ENCODE data around the gene FAM240B. TPM values are rescaled to one million over a fixed set of nuclear protein-coding genes. Genes with fewer than 3 reads are reported as not detected.
A peak's percentile ranks its signal among the peaks of the same experiment; 100 is the strongest.

The FAM240B gene
- total and polyA plus RNA-seq, 9 of the 15 experiments (the other 6 are each of a cell fraction or from before 2014, with no cell fraction given): not detected

GRCh38 chr9:38682713-38683112 lies 37.2 kb downstream of the FAM240B start:
- peak in 2 of 4 experiments; percentile 14 to 16 for DNase-seq (ENCODE audit: extremely low read depth in 1 of 4, low spot score in 3 of 4)
- Histone ChIP-seq H3K27me3 (ENCODE audit: control insufficient read depth in 2 of 2, insufficient read depth in 2 of 2, low read length in 2 of 2) (peaks cover 0 to 18% of the 10 kb centered on the region in 2 experiments; a peak in 2 of 5 replicates), H3K4me3 (no peak overlapping the region), H3K9me3 (replicated peaks; ENCODE audit: control insufficient read depth, insufficient read depth, low read depth, low read length) (no peaks in the 10 kb centered on the region), H3K36me3 (ENCODE audit: control insufficient read depth, insufficient read depth, low read length) (no peaks in the 10 kb centered on the region), H3K9me1 (ENCODE audit: control insufficient read depth, insufficient read depth, low read length) (no peaks in the 10 kb centered on the region), H3K4me2 (ENCODE audit: insufficient read depth, low read length) (no peak overlapping the region), H2AFZ (ENCODE audit: low read depth, low read length) (no peak overlapping the region), H3K27ac (ENCODE audit: extremely low read depth, low read depth, low read length) (no peak overlapping the region), H3K79me2 (ENCODE audit: control insufficient read depth, insufficient read depth, low read length) (no peaks in the 10 kb centered on the region), H3K4me1 (replicated peaks in 1 of 2; ENCODE audit: control insufficient read depth in 2 of 2, insufficient read depth in 2 of 2, low read length in 2 of 2) (peaks cover 5 to 6% of the 10 kb centered on the region in 2 experiments; a peak in 2 of 5 replicates), H4K20me1 (replicated peaks; ENCODE audit: control insufficient read depth, insufficient read depth, low read length) (no peaks in the 10 kb centered on the region; the same call in 1 of the 2 replicates), H3K9ac (ENCODE audit: insufficient read depth in 1 of 2, low read depth in 2 of 2, low read length in 2 of 2) (no peak overlapping the region)
- POLR2A ChIA-PET: interaction anchor here (0.6 kb wide), 2 partner anchors 42 to 57 kb away, joined by 3 read pairs; no protein-coding TSS in a partner anchor
- no peak for FAIRE-seq
- intact Hi-C loops (cut with micrococcal nuclease): no loop called here
- in situ Hi-C loops (cut with MboI): no loop called here
- no peak for ATAC-seq
- CTCF ChIA-PET (ENCODE audit: low intra/inter-chr PET ratio): no interaction called here
- BruUV-seq (replicated peaks): no TSS peak
- 0% methylated on average over 3 of the region's 3 CpGs for WGBS (ENCODE audit: insufficient coverage, low coverage, missing lambda C conversion rate)
- TF ChIP-seq ZNF318 (IDR thresholded peaks at IDR 0.05; ENCODE audit: borderline replicate concordance in 1 of 2, low read depth in 1 of 2) (peak in 1 of 2 experiments; percentile 61; a peak in 1 of 4 replicates), CREB1 (IDR thresholded peaks at IDR 0.05) (no peak), CREB1 (CRISPR knock-in tag; IDR thresholded peaks at IDR 0.05) (no peak), EP300 (IDR thresholded peaks at IDR 0.05; ENCODE audit: low read length) (0 out of 2 replicates have a peak, but pooled peaks have one; percentile 19), ZNF143 (CRISPR knock-in tag; IDR thresholded peaks at IDR 0.05) (no peak), STAT5A (IDR thresholded peaks at IDR 0.05; ENCODE audit: borderline replicate concordance, low read length) (no peak), ARID4B (CRISPR knock-in tag; IDR thresholded peaks at IDR 0.05) (no peak), NFIC (IDR thresholded peaks at IDR 0.05) (no peak), ZNF79 (CRISPR knock-in tag; IDR thresholded peaks at IDR 0.05; ENCODE audit: low read depth) (no peak)

Data from K562 (cell line).